OCI-LY7 (cell line): Measurements from ENCODE around the gene WIZ.

Experiments
- EZH2phosphoT487 ChIP-seq: fragments of 200-600 bp; sonication (generic); IDR thresholded peaks from 2 replicates; pipeline ENCODE4 v1.6.1; 2018; ENCODE audit warnings: low read depth, borderline replicate concordance, mild to moderate bottlenecking, mixed run types, antibody characterized with exemption, low read length, moderate library complexity, mixed read lengths
- TF ChIP-seq, protein P1 (sequence below): fragments of 200-600 bp; sonication (generic); conservative IDR thresholded peaks from 2 replicates; pipeline ENCODE4 v1.5.1; 2014; ENCODE audit warnings: mild to moderate bottlenecking, antibody characterized with exemption, low read length, moderate library complexity, mixed read lengths

DNA sequence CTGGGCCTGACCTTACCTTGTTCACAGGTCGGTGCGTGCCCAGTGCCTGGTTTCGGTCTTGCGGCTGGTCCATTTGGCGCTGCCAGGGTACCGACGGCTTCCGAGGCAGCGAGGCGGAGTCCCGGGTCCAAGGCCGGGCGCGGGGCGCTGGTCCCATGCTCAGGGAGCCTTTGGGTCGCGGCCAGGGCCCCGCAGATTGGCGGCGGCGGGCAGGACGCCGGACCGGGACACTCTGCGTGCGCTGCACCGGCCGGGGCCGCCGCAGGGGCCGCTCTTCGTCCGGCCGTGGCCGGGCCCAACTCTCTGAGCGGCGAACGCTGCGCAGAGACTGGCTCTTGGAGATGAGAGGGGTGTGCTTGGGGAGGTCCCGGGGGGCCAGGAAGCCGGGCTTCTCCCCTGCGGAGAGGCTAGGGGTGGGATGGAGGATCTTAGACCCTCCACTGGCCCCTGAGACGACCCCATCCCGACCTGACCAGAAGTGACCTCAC is 3.4 kb upstream of the WIZ start:
- TF ChIP-seq, protein P1, sequence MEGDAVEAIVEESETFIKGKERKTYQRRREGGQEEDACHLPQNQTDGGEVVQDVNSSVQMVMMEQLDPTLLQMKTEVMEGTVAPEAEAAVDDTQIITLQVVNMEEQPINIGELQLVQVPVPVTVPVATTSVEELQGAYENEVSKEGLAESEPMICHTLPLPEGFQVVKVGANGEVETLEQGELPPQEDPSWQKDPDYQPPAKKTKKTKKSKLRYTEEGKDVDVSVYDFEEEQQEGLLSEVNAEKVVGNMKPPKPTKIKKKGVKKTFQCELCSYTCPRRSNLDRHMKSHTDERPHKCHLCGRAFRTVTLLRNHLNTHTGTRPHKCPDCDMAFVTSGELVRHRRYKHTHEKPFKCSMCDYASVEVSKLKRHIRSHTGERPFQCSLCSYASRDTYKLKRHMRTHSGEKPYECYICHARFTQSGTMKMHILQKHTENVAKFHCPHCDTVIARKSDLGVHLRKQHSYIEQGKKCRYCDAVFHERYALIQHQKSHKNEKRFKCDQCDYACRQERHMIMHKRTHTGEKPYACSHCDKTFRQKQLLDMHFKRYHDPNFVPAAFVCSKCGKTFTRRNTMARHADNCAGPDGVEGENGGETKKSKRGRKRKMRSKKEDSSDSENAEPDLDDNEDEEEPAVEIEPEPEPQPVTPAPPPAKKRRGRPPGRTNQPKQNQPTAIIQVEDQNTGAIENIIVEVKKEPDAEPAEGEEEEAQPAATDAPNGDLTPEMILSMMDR: no peak
- no peak for TF ChIP-seq EZH2phosphoT487
